Right renal pelvis (tissue), 4 donors: ENCODE results near the gene TBATA. TPM values are rescaled to one million over a fixed set of nuclear protein-coding genes. Genes with fewer than 3 reads are reported as not detected.

Experiments used
- DNase-seq, 4 donors: peaks; one replicate each; pipeline ENCODE4 v3.0.0-alpha.2; 2013; ENCODE audit warnings: low read depth in 4 of 4, low spot score in 3 of 4, missing footprints in 1 of 4
- polyA plus RNA-seq, 4 donors: library from polyadenylated mRNA; unstranded; fragments of 120-200 nt; gene quantifications; one replicate each; pipeline ENCODE4 v1.2.1, GENCODE V29; 2013; ENCODE audit not compliant: insufficient read length in 4 of 4

TBATA gene
- polyA plus RNA-seq, 4 donors, result 0.27 TPM; not detected in 3

DNA sequence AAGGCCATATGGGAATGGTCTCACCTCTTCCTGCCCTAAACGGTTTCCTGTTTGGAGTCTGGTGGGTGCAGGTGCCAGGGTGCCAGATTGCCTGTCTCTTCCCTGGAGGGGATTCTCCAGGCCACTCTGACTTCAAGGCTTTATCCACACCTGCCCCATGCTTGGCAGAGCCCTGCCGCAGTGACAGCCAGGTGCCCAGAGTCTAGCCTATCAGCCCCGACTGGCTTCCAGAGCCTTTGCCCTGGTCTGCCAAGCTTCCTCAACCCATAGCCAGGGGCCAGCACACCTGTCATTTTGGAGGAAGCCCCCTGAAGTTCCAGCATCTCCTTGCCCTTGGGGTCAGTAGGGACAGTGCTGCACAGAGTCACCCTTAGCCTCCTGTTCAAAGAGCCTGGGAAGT lies 21.6 kb downstream of the TBATA start:
- no peak for DNase-seq

DNA sequence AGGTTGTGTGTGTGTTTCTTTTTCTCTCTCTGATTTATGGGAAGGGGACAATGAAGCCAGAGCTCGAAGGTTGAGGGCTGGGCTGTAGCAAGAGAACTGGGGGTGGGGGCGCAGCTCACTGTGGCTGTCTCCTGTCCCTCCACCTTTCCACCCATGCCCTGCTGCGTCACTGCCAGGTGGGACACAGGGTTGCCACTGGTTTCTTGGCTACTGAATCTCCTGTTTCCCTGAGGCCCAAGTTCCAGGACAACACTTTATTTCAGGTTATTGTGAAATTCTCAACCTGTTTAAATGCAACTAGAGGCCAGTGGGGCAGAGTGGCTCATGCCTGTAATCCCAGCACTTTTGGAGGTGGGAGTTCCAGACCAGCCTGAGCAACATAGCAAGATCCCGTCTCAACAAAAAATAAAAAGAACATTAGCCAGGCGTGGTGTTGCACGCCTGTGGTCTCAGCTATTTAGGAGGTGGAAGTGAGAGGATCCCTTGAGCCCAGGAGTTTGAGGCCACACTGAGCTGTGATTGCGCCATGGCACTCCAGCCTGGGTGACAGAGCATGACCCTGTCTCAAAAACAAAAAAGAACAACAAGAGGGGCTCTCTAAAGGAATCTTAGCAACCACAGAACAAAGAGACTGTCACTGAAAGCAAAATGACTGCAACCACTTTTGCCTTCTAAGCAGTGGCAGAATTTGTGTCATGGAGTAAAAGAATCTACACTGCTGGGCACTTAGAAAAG lies 22.6 kb downstream of the TBATA start:
- no peak for DNase-seq

DNA sequence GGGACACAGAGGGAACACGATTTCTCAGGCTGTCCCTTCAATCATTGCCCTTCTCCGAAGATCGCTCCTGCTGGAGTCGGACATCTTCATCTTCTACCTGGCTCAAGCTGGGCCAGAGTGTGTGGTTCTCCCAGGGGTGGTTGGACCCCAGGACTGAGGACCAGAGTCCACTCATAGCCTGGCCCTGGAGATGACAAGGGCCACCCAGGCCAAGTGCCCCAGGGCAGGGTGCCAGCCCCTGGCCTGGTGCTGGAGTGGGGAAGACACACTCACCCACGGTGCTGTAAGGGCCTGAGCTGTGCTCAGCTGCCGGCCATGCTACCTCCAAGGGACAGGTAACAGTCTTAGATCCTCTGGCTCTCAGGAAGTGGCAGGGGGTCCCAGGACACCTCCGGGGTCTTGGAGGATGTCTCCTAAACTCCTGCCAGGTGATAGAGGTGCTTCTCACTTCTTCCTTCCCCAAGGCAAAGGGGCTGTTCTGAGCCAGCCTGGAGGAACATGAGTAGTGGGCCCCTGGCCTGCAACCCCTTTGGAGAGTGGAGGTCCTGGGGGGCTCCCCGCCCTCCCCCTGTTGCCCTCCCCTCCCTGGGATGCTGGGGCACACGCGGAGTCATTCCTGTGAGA lies 23.3 kb downstream of the TBATA start:
- no peak for DNase-seq

DNA sequence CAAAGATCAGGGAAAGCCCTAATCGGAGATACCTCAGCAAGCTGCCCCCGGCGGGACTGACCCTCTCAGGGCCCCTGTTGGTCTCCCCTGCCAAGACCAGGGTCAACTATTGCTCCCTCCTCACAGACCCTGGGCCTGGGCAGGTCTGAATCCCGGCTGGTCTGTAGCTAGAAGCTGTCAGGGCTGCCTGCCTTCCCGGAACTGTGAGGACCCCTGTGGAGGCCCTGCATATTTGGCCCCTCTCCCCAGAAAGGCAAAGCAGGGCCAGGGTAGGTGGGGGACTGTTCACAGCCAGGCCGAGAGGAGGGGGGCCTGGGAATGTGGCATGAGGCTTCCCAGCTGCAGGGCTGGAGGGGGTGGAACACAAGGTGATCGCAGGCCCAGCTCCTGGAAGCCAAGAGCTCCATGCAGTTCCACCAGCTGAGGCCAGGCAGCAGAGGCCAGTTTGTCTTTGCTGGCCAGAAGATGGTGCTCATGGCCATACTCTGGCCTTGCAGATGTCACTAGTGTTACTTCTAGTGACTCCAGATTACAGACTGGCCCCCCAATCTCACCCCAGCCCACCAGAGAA lies 24.1 kb downstream of the TBATA start:
- DNase-seq, result peak in 1 of 4 donors; percentile 40

DNA sequence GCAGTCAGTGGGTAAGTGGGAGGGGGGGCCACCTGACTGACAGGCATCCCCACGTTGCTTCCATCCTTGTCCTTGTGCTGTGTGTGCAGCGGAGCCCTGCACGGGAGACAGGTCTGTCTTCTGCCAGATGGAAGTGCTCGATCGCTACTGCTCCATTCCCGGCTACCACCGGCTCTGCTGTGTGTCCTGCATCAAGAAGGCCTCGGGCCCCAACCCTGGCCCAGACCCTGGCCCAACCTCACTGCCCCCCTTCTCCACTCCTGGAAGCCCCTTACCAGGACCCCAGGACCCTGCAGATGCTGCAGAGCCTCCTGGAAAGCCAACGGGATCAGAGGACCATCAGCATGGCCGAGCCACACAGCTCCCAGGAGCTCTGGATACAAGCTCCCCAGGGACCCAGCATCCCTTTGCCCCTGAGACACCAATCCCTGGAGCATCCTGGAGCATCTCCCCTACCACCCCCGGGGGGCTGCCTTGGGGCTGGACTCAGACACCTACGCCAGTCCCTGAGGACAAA lies 24.8 kb downstream of the TBATA start:
- no peak for DNase-seq

DNA sequence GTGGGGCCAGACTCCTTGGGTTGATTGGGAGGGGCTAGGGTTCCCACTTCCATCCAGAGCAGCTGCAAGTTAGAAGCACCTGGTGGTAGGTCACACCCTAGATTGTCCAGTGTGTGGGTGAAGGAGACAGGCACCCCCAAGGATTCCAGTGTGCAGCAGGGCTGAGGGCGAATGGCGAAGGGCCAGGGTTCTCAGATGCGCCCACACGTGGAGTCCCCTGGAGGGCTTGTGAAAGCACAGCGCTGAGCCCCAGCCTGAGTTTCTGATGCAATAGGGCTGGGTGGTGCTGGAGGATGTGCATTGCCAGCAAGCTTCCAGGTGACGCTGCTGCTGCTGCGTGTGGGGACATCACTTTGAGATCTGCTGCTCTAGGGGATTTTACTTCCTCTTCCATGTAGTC lies 25.4 kb downstream of the TBATA start:
- no peak for DNase-seq

DNA sequence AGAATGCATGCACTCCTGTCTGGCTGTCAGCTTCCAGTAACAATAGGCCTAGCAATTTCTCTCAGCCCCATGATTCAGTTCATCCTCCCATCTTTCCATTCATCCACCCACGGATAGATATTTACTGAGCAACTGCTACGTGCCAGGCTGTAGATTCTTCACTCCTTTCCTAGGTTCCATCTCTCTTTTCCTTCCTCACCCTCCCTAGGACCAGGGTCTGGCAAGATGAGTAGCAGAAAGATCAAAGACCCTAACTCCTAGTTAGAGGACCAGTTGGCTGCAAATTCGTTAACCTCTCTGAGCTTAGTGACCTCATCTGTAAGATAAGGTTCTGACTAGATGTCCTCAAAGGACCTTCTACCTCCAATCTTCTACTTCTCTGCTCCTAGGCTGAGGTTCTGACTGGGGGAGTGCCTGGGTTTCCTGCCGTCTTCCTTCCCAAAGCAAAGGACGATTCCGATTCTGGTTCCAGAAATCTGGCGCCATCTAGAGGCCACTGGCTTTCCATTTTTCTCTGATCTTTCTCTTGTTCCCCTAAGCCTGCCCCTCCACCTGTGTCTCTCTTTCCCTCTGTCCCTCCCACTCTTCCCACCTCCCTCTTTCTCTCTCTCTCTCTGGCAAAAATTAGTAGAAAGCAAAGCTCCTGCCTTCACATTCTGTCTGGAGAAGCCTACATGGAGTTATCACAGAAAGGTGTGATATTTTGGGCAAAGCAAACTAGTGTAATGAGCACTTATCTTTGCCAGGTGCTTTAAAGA lies 26.2 kb downstream of the TBATA start:
- DNase-seq, result peak; percentile 60 to 74 (median 66)

DNA sequence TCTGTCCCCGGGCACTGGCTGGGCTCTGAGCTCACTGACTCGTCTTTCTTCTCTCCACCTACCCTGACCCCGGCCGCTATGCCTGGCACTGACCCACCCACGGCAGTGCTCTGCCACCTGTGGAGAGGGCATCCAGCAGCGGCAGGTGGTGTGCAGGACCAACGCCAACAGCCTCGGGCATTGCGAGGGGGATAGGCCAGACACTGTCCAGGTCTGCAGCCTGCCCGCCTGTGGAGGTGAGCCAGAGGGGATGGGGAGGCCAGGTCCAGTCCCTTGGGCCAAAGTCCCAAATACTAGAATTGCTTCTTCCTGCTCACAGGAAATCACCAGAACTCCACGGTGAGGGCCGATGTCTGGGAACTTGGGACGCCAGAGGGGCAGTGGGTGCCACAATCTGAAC lies 27.3 kb downstream of the TBATA start:
- no peak for DNase-seq

DNA sequence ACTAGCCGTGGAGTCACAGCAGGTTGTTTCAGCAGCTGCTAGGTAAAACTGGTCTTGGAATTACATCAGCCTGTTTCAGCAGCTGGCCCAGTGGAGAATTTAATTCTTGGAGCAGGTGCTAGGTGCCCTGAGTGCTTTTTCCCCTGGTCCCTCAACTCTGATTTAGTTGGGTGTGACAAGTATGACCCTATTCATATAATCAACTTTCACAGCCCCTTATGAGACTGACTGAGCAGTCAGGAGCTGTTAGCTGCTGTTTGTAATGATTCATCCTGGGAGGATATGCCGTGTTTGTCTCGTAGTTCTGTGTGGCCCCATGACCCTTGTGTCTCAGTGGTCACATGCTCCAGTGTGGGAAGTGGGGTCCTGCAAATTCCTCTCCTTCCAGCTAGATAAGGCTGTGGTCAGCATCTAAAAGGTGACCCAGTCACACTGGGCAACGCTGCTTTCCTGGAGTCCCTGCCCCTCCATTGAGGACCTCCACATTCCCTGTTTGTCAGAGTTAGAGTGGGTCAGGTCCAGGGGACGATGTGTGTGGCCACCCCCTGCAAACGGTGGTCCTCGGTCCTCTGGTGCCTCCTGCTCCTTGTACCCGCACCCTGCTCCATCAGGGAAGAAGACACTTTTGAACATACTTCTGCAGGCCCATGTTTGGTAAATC lies 28.3 kb downstream of the TBATA start:
- DNase-seq, result no peak

DNA sequence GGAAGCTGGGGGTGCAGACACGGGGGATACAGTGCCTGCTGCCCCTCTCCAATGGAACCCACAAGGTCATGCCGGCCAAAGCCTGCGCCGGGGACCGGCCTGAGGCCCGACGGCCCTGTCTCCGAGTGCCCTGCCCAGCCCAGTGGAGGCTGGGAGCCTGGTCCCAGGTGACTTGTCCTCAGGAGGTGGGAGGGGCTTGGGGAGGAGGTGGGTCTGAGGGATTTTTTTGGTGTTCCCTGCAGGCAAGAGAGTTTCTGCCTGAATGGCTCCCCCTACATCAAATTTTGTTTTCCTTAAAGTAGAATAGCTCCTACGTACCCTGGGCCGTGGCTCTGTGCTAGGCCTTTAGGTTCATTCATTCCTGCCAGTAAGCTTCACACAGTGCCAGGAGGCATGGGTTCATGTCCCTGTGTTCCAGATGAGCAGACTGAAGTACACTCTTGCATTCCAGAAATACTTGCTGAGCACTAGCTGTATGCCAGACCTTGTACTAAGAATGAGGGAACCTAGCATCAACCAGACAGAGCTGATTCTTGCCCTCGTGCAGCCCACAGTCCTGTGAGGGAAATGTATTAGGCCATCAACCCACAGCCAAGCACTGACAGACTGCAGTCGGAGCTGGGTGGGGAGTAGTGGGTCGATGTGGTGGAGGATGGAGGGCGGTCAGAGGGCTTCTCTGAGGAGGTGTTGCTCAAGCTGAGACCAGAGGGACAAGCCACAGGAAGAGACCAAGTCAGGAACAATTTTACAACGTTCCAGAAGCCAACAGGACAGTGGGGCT lies 31.1 kb downstream of the TBATA start:
- DNase-seq, result no peak

DNA sequence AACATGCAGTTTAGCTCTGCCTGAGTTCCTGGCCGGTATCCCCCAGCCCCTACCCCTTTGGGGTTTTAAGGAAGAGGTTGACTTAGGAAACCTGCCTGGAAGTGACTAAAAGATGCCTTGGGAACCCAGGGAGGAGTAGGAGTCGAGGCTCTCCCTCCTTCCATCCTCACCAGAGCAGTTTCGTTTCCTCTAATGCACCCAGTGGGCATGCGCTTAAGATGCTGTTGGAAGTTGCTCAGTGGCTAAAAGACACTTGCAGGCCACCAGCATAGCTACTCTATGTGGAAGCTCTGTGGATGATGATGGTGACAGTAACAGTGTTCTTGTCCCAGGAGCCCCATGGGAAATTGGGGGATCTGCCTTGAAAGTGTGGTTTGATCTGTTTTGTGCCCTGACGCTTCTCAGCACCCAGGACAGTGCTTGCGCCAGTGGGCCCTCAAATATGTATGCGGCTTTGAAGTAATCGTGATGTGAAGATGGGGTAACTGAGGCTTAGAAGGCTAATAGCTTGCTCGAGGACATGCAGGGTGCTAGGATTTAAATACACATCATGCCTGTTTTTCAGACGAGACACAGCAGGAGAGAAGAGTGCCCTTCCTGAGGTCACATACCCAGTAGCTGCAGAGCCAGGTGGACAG lies 32.0 kb downstream of the TBATA start:
- no peak for DNase-seq

DNA sequence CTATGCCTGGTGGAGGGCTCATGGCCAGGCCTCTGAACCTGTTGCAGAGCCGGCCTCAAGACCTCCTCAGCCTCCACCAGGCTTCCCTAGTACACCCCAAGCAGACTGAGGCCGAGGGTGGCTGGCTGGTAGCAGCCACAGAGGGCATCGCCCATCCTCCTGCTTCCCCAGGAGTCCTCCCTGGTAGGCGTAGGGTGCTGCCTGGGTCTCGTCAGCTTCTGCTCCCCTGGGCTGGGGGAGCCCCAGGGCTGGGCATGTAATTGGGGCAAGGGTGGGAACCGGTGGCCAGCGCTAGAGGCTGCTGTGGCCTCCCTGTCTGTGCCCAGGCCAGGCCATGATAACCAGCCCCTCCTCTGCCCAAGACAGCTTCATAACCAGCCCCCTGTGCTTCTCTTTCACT lies 32.6 kb downstream of the TBATA start:
- DNase-seq, result no peak

DNA sequence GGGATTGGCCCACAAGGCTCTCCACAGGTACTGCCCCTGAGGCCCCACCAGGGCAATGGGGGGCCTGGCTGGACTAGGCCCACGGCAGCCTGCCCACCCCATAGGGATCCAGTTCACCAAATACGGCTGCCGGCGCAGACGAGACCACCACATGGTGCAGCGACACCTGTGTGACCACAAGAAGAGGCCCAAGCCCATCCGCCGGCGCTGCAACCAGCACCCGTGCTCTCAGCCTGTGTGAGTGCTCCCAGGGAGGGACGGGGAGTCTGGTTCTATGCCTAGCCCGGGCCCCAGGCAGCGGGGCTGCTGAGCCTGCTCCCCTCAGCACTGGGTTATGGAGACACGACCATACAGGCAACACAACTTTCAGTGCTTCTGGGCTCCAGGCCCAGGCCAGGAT lies 33.2 kb downstream of the TBATA start:
- DNase-seq, result no peak

DNA sequence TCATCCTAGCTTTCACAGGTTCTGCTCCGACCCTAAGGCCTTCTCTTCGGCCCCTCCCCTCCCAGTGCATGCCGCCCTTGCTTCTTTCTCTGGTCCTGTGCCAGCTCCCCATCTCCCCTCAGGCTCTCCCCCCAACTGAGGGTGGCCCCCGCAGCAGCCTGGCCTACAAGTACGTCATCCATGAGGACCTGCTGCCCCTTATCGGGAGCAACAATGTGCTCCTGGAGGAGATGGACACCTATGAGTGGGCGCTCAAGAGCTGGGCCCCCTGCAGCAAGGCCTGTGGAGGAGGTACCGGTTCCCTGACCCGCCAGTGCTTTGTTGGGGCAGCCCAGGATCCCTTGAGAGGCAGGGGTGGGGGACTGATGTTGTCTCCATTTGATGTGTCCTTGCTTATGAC lies 33.8 kb downstream of the TBATA start:
- no peak for DNase-seq

DNA sequence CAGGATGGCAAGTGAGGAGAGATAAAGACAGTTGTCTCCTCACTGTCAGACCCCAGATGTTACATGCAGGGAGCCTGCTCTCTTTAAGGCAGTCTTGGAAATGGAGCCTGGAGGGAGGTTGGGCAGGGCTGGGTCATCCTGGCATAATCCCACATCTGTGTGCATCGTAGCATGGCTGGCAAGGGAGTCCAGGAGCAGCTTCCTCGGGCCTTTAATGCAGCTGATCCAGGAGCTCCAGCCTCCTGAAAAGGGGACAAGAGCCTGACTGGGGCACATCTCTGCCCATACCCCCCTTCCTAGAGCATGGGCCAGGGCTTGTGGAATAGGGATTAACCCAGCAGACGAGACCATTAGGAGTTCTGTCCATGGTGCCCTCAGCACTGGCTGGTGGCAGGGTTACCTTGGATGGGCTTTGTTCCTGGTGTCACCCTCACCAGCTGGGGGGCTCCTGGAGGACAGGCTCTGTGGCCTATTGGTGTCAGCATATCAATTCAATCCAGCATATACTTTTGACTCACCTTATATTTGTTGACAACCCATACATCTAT lies 34.9 kb downstream of the TBATA start:
- DNase-seq, result no peak

DNA sequence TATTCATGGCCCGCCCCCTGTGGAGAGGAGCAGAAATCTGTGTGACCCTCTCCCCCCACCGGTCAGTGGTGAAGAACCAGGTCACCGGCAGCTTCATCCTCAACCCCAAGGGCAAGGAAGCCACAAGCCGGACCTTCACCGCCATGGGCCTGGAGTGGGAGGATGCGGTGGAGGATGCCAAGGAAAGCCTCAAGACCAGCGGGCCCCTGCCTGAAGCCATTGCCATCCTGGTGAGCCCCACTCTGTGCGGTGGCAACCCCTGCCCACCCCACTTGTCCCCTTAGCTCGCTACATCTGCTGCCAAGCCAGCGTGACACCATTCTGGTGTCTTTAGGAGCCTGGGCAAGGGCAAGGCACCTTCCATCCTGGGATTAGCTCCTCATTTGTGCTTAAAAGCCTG lies 35.4 kb downstream of the TBATA start:
- no peak for DNase-seq

DNA sequence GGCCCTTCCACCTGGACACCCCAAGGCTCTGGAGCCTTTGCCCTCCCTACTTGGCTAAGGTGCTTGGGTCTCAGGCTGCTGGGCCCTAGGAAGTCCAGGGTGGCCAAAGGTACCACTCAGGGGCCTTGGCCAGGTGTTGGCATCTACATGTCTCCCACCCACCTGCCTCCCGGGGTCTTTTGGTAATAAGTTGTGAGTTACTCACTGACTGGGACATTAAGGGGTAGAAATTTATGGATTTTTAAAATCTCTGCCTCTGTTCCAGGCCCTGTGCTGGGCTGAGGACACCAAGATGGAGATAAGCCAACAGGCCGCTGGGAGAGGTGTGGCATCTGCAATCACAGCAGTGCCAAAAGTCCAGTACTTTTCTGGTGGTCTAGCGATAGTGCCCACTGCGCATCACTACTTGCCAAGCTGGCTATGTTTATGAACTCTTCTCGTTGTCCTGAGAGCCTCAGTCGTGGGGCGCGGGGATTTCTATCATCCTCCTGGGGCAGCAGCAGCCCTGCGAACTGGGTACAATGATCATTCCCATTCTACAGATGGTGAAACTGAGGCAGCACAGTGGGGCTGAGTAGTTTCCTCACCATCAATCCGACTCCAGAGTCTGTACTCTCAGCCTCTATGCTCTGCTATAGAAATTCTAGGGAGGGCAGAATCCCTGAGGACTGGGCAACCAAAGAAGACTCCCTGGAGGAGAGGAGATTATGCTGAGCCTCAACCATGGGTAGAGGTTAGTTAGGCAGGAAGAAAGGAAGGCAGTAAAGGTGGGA lies 36.2 kb downstream of the TBATA start:
- no peak for DNase-seq

DNA sequence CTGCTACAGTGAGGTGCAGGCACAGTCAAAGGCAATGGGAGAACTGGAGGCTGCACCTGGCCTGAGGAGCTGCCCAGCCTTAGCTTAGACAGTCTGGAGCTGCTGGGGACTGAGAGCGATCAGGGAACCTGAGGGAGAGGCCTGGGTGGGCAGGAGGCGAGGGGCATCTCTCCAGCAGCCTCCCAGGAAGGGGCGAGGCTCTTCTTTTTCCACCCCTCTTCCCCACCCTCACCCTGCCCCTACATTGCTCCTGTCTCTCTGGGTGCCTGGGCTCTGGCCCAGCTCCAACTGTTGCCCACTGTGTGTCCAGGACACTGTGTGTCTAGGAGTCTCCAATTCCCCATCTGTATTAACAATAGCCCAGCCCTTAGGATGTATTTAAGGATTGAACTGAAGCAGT lies 36.9 kb downstream of the TBATA start:
- DNase-seq, result no peak
